Loucy (cell line): Measurements from ENCODE around the gene CMTM7.

Source experiments
- H2AFZ ChIP-seq: fragments of 200-600 bp; sonication (generic); 2 replicates; pipeline ENCODE4 v1.6.0; 2016; ENCODE audit warnings: antibody characterized with exemption, mild to moderate bottlenecking, low read length, moderate library complexity
- H3F3A ChIP-seq: fragments of 200-600 bp; 2 replicates; pipeline ENCODE4 v1.6.0; 2016; ENCODE audit warnings: antibody characterized with exemption, low read depth, mild to moderate bottlenecking
- H3K27me3 ChIP-seq: fragments of 200-600 bp; sonication (generic); 2 replicates; pipeline ENCODE4 v1.6.1; 2014; ENCODE audit warnings: low read length, mild to moderate bottlenecking; ENCODE audit not compliant: insufficient read depth, poor library complexity, severe bottlenecking
- H3K36me3 ChIP-seq: fragments of 200-600 bp; sonication (generic); 2 replicates; pipeline ENCODE4 v1.6.1; 2016; ENCODE audit warnings: low read length; ENCODE audit not compliant: insufficient read depth
- H3K4me1 ChIP-seq: fragments of 200-600 bp; sonication (generic); 2 replicates; pipeline ENCODE4 v1.5.1; 2014; ENCODE audit warnings: low read length, mild to moderate bottlenecking; ENCODE audit not compliant: insufficient read depth, poor library complexity, severe bottlenecking
- H3K4me2 ChIP-seq: fragments of 200-600 bp; sonication (generic); 2 replicates; pipeline ENCODE4 v1.6.0; 2014; ENCODE audit warnings: antibody characterized with exemption, low read length, low read depth, mild to moderate bottlenecking; ENCODE audit not compliant: poor library complexity, severe bottlenecking
- H3K4me3 ChIP-seq: fragments of 200-600 bp; sonication (generic); 2 replicates; pipeline ENCODE4 v1.5.1; 2014; ENCODE audit warnings: low read length, mild to moderate bottlenecking, mixed read lengths; ENCODE audit not compliant: poor library complexity, severe bottlenecking
- H3K79me2 ChIP-seq: fragments of 200-600 bp; sonication (generic); 2 replicates; pipeline ENCODE4 v1.6.1; 2014; ENCODE audit warnings: low read length; ENCODE audit not compliant: insufficient read depth
- H3K9ac ChIP-seq: fragments of 200-600 bp; sonication (generic); 2 replicates; pipeline ENCODE4 v1.6.0; 2014; ENCODE audit warnings: mild to moderate bottlenecking, low read depth, low read length, moderate library complexity; ENCODE audit not compliant: poor library complexity, severe bottlenecking
- H3K9me2 ChIP-seq: fragments of 200-600 bp; sonication (generic); replicated peaks from 2 replicates; pipeline ENCODE4 v1.6.1; 2016; ENCODE audit warnings: low read depth, low read length, mixed read lengths
- H3K9me3 ChIP-seq: fragments of 200-600 bp; sonication (generic); 2 replicates; pipeline ENCODE4 v1.6.1; 2014; ENCODE audit warnings: mild to moderate bottlenecking, antibody characterized with exemption, low read length, low read depth; ENCODE audit not compliant: insufficient read depth
- H4K20me1 ChIP-seq: fragments of 200-600 bp; sonication (generic); 2 replicates; pipeline ENCODE4 v1.6.0; 2014; ENCODE audit warnings: antibody characterized with exemption, low read length, mild to moderate bottlenecking; ENCODE audit not compliant: insufficient read depth, poor library complexity, severe bottlenecking
- CTCF ChIP-seq: fragments of 200-600 bp; sonication (generic); conservative IDR thresholded peaks from 2 replicates; pipeline ENCODE4 v1.5.1; 2014; ENCODE audit warnings: mild to moderate bottlenecking, antibody characterized with exemption, low read length
- EZH2phosphoT487 ChIP-seq: fragments of 200-600 bp; IDR thresholded peaks from 2 replicates; pipeline ENCODE4 v1.6.1; 2018; ENCODE audit warnings: antibody characterized with exemption, mild to moderate bottlenecking, moderate library complexity, borderline replicate concordance

CMTM7 gene

GRCh38 chr3:32501783-32502117 is 110.1 kb downstream of the CMTM7 start:
- Histone ChIP-seq H3K9me2 (no peaks in the 10 kb centered on the region), H3F3A (peaks cover 4% of the 10 kb centered on the region), H2AFZ (peak overlapping the region; percentile 99), H3K9me3 (no peaks in the 10 kb centered on the region), H3K27me3 (no peaks in the 10 kb centered on the region), H3K9ac (peak overlapping the region; percentile 91), H3K79me2 (peaks cover 51% of the 10 kb centered on the region), H3K4me1 (peaks cover 46% of the 10 kb centered on the region), H3K36me3 (no peaks in the 10 kb centered on the region), H3K4me3 (peak overlapping the region; percentile 82), H4K20me1 (peaks cover 40% of the 10 kb centered on the region), H3K4me2 (peak overlapping the region; percentile 94)
- no peak for TF ChIP-seq EZH2phosphoT487
- TF ChIP-seq CTCF, result no peak

GRCh38 chr3:32502118-32502945 is 110.7 kb downstream of the CMTM7 start, which contains the start of gene CMTM6:
Gene CMTM6 (minus strand): TSS chr3:32502852. CDS start chr3:32502745, 107 bp downstream.
- Histone ChIP-seq H3K9ac (peak within 1 kb of the TSS; percentile 91), H4K20me1 (peaks cover 39% of the 10 kb centered on the region), H3K4me3 (peak within 1 kb of the TSS; percentile 82), H3K4me1 (peaks cover 46% of the 10 kb centered on the region), H3K9me2 (no peaks in the 10 kb centered on the region), H3K4me2 (peak within 1 kb of the TSS; percentile 94), H3K9me3 (no peaks in the 10 kb centered on the region), H3K79me2 (peaks cover 47% of the 10 kb centered on the region), H3F3A (peaks cover 4% of the 10 kb centered on the region), H2AFZ (peak within 1 kb of the TSS; percentile 99), H3K36me3 (no peaks in the 10 kb centered on the region), H3K27me3 (no peaks in the 10 kb centered on the region)
- TF ChIP-seq EZH2phosphoT487, result no peak
- no peak for TF ChIP-seq CTCF

GRCh38 chr3:32502946-32503286 is 111.3 kb downstream of the CMTM7 start:
- no peaks in the 10 kb centered on the region for H3K27me3 ChIP-seq
- peaks cover 43% of the 10 kb centered on the region for H3K4me1 ChIP-seq
- no peak for TF ChIP-seq EZH2phosphoT487
- TF ChIP-seq CTCF, result no peak
- peaks cover 41% of the 10 kb centered on the region for H3K79me2 ChIP-seq
- H3F3A ChIP-seq, result peaks cover 4% of the 10 kb centered on the region
- peak overlapping the region; percentile 91 for H3K9ac ChIP-seq
- H3K9me3 ChIP-seq, result no peaks in the 10 kb centered on the region
- peak overlapping the region; percentile 82 for H3K4me3 ChIP-seq
- peaks cover 36% of the 10 kb centered on the region for H4K20me1 ChIP-seq
- H3K36me3 ChIP-seq, result no peaks in the 10 kb centered on the region
- no peaks in the 10 kb centered on the region for H3K9me2 ChIP-seq
- peak overlapping the region; percentile 94 for H3K4me2 ChIP-seq
- peak overlapping the region; percentile 99 for H2AFZ ChIP-seq
